Astrocyte (in vitro differentiated cells and primary cell): ENCODE results near the gene ARRB1. TPM values are rescaled to one million over a fixed set of nuclear protein-coding genes. Genes with fewer than 3 reads are reported as not detected.
A peak's percentile ranks its signal among the peaks of the same experiment; 100 is the strongest.

ENCODE experiments used
- DNase-seq: peaks from one replicate; pipeline ENCODE4 v3.0.0-alpha.2; 2010; ENCODE audit warnings: low read depth
- FAIRE-seq: peaks from 2 replicates; lab custom pipeline; 2011; peaks lifted over from hg19 to GRCh38; lab: Jason Lieb, UNC
- H2AFZ ChIP-seq: 2 replicates; pipeline ENCODE4 v1.6.0; 2012; ENCODE audit warnings: low read depth, low read length, inconsistent platforms
- H3K27ac ChIP-seq: 2 replicates; pipeline ENCODE4 v1.5.1; 2011; ENCODE audit warnings: low read depth, low read length, inconsistent platforms
- H3K27me3 ChIP-seq: 2 replicates; pipeline ENCODE4 v1.6.0; 2011; ENCODE audit warnings: low read length, inconsistent platforms; ENCODE audit not compliant: insufficient read depth
- H3K36me3 ChIP-seq: 2 replicates; pipeline ENCODE4 v1.5.1; 2011; ENCODE audit warnings: low read length, inconsistent platforms; ENCODE audit not compliant: insufficient read depth
- H3K4me1 ChIP-seq: 2 replicates; pipeline ENCODE4 v1.5.1; 2011; ENCODE audit warnings: low read length, inconsistent platforms; ENCODE audit not compliant: insufficient read depth
- H3K4me2 ChIP-seq: 2 replicates; pipeline ENCODE4 v1.6.0; 2012; ENCODE audit warnings: low read length, inconsistent platforms
- H3K4me3 ChIP-seq: 2 replicates; pipeline ENCODE4 v1.5.1; 2011; ENCODE audit warnings: low read depth, mild to moderate bottlenecking, low read length, inconsistent platforms; ENCODE audit not compliant: insufficient read depth
- H3K79me2 ChIP-seq: 2 replicates; pipeline ENCODE4 v1.6.0; 2012; ENCODE audit warnings: mild to moderate bottlenecking, low read length, inconsistent platforms; ENCODE audit not compliant: insufficient read depth
- H3K9ac ChIP-seq: 2 replicates; pipeline ENCODE4 v1.6.0; 2012; ENCODE audit warnings: mild to moderate bottlenecking, low read length, inconsistent platforms
- H3K9me3 ChIP-seq: 2 replicates; pipeline ENCODE4 v1.5.1; 2012; ENCODE audit warnings: low read depth, mild to moderate bottlenecking, low read length, inconsistent platforms; ENCODE audit not compliant: insufficient read depth
- H4K20me1 ChIP-seq: 2 replicates; pipeline ENCODE4 v1.6.0; 2012; ENCODE audit warnings: low read length, inconsistent platforms; ENCODE audit not compliant: insufficient read depth
- H3K27ac Mint-ChIP-seq: one replicate; pipeline ENCODE4 v1.8.0; 2021; ENCODE audit warnings: mild to moderate bottlenecking, mixed read lengths; ENCODE audit not compliant: unreplicated experiment
- H3K27me3 Mint-ChIP-seq: one replicate; pipeline ENCODE4 v1.8.0; 2021; ENCODE audit warnings: low read depth, mixed read lengths; ENCODE audit not compliant: unreplicated experiment
- H3K36me3 Mint-ChIP-seq: one replicate; pipeline ENCODE4 v1.8.0; 2021; ENCODE audit warnings: low read depth, mixed read lengths; ENCODE audit not compliant: unreplicated experiment
- H3K4me1 Mint-ChIP-seq: one replicate; pipeline ENCODE4 v1.8.0; 2021; ENCODE audit warnings: low read depth, mixed read lengths; ENCODE audit not compliant: unreplicated experiment
- H3K4me3 Mint-ChIP-seq: one replicate; pipeline ENCODE4 v1.8.0; 2021; ENCODE audit warnings: mild to moderate bottlenecking, moderate library complexity, mixed read lengths; ENCODE audit not compliant: unreplicated experiment
- H3K9me3 Mint-ChIP-seq: one replicate; pipeline ENCODE4 v1.8.0; 2021; ENCODE audit warnings: mild to moderate bottlenecking, mixed read lengths; ENCODE audit not compliant: unreplicated experiment
- CTCF ChIP-seq: IDR thresholded peaks from 2 replicates; pipeline ENCODE4 v1.5.1; 2011; ENCODE audit warnings: low read depth, mild to moderate bottlenecking, inconsistent platforms, low read length, moderate library complexity; ENCODE audit not compliant: insufficient read depth
- EZH2 ChIP-seq: IDR thresholded peaks from 2 replicates; pipeline ENCODE4 v1.6.1; 2012; ENCODE audit warnings: mild to moderate bottlenecking, low read length, inconsistent platforms; ENCODE audit not compliant: insufficient read depth
- total RNA-seq: library from RNA; stranded (reverse); gene quantifications from 2 replicates; pipeline ENCODE4 v1.2.1, GENCODE V29; 2021

The ARRB1 gene
- total RNA-seq, 1 donor from 2014 or later: 28.5 TPM

- Mint-ChIP-seq H3K27ac (no peak overlapping the region), H3K36me3 (no peaks in the 10 kb centered on the region), H3K27me3 (peaks cover 64% of the 10 kb centered on the region), H3K4me1 (no peaks in the 10 kb centered on the region), H3K4me3 (peak overlapping the region; percentile 79), H3K9me3 (no peaks in the 10 kb centered on the region)
- H3K27me3 ChIP-seq: peaks cover 52% of the 10 kb centered on the region
- no peak overlapping the region for H3K27ac ChIP-seq
- H3K4me1 ChIP-seq: peaks cover 3% of the 10 kb centered on the region
- DNase-seq (no peak), FAIRE-seq (no peak)
- H3K79me2 ChIP-seq: no peaks in the 10 kb centered on the region
- no peaks in the 10 kb centered on the region for H3K9me3 ChIP-seq
- no peak overlapping the region for H3K9ac ChIP-seq
- H3K4me3 ChIP-seq: no peak overlapping the region
- H2AFZ ChIP-seq: no peak overlapping the region
- no peak for TF ChIP-seq CTCF
- no peak for TF ChIP-seq EZH2
- H3K4me2 ChIP-seq: no peak overlapping the region
- H4K20me1 ChIP-seq: no peaks in the 10 kb centered on the region
- no peaks in the 10 kb centered on the region for H3K36me3 ChIP-seq
Observed at GRCh38 chr11:75242722-75243600, 108.5 kb downstream of the ARRB1 start.

- Histone ChIP-seq H3K27ac (no peak overlapping the region), H3K4me3 (peak overlapping the region; percentile 53), H3K79me2 (no peaks in the 10 kb centered on the region), H3K36me3 (no peaks in the 10 kb centered on the region), H3K4me1 (peaks cover 3% of the 10 kb centered on the region), H3K9me3 (no peaks in the 10 kb centered on the region), H4K20me1 (no peaks in the 10 kb centered on the region), H3K4me2 (peak overlapping the region; percentile 89), H3K9ac (peak overlapping the region; percentile 14), H2AFZ (peak overlapping the region; percentile 83), H3K27me3 (peaks cover 60% of the 10 kb centered on the region)
- DNase-seq (no peak), FAIRE-seq (no peak)
- H3K36me3 Mint-ChIP-seq: no peaks in the 10 kb centered on the region
- H3K4me1 Mint-ChIP-seq: no peaks in the 10 kb centered on the region
- peaks cover 69% of the 10 kb centered on the region for H3K27me3 Mint-ChIP-seq
- no peak for TF ChIP-seq EZH2
- TF ChIP-seq CTCF: no peak
- H3K9me3 Mint-ChIP-seq: no peaks in the 10 kb centered on the region
- no peak overlapping the region for H3K27ac Mint-ChIP-seq
- H3K4me3 Mint-ChIP-seq: peak overlapping the region; percentile 79
Observed at GRCh38 chr11:75241906-75242644, 109.4 kb downstream of the ARRB1 start.
